Retinal pigment epithelial cell (primary cell): ENCODE measurements around the gene GTPBP1.

ENCODE experiments used
- DNase-seq: peaks from one replicate; pipeline ENCODE4 v3.0.0-alpha.2; 2010; ENCODE audit warnings: low read depth
- H3K4me3 ChIP-seq: 2 replicates; pipeline ENCODE4 v1.5.1; 2011; ENCODE audit warnings: mild to moderate bottlenecking, low read length, control low read depth, moderate library complexity
- TF ChIP-seq, protein P1 (sequence below): conservative IDR thresholded peaks from 2 replicates; pipeline ENCODE4 v1.5.1; 2011; ENCODE audit warnings: low read depth, low read length, control low read depth, inconsistent platforms

Gene GTPBP1

DNA sequence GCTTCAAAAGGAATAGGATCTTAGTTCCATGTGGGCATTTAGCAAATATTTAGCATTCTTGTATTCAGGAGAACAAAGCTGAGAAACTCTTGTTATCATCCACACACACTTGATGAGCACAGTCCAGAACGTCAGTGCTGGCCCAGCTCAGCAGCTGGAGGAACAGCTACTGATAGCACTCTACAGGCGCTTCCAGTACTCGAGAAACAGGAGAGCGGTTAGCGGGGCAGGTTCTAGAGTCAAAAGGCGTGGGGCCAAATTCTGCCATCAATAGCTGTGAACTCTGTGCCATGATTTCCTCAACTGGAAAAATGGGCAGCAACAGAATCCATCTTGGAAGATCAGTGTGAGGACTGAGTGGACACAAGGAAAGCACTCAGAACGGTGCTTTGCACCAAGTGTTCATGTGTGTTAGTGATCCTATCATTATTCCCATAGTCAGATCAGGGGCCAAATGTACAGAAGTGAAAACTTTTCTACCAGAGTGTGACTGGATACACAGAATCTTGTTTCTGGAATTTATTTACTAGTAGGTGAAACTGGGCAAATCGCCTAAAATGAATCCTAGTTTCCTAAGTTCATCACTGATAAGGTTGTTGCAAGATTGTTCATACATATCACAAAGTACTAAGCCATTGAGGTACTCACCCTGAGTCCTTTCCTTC is 8.2 kb upstream of the GTPBP1 start:
- H3K4me3 ChIP-seq, result peak overlapping the region; percentile 67
- no peak for DNase-seq
- TF ChIP-seq, protein P1, sequence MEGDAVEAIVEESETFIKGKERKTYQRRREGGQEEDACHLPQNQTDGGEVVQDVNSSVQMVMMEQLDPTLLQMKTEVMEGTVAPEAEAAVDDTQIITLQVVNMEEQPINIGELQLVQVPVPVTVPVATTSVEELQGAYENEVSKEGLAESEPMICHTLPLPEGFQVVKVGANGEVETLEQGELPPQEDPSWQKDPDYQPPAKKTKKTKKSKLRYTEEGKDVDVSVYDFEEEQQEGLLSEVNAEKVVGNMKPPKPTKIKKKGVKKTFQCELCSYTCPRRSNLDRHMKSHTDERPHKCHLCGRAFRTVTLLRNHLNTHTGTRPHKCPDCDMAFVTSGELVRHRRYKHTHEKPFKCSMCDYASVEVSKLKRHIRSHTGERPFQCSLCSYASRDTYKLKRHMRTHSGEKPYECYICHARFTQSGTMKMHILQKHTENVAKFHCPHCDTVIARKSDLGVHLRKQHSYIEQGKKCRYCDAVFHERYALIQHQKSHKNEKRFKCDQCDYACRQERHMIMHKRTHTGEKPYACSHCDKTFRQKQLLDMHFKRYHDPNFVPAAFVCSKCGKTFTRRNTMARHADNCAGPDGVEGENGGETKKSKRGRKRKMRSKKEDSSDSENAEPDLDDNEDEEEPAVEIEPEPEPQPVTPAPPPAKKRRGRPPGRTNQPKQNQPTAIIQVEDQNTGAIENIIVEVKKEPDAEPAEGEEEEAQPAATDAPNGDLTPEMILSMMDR, result no peak

DNA sequence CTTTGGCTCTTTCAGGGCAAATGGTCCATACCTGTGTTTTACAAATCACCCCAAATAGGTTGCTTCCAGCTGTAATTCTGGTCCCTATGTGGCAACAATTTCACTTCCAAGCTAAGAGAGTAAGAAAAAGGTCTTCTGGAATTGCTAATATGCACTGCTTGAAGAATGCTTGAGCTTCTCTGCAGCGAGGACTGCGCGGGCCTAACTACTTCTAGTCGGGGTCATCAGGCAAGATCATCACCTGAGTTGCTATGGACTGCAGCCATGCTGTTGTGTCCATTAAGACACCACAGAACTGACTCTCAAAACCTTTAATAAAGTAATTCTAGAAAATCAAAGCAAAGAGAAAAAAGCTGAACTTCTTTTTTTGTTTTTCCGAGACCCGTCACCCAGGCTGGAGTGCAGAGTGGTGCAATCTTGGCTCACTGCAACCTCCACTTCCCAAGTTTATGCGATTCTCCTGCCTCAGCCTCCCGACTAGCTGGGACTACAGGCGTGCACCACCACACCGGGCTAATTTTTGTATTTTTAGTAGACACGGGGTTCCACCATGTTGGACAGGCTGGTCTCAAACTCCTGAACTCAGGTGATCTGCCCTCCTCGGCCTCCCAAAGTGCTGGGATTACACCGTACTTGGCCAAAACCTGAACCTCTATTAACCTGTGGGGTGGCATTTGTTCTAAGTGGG is 7.2 kb upstream of the GTPBP1 start:
- DNase-seq, result no peak
- TF ChIP-seq, protein P1, result no peak
- peak overlapping the region; percentile 67 for H3K4me3 ChIP-seq

DNA sequence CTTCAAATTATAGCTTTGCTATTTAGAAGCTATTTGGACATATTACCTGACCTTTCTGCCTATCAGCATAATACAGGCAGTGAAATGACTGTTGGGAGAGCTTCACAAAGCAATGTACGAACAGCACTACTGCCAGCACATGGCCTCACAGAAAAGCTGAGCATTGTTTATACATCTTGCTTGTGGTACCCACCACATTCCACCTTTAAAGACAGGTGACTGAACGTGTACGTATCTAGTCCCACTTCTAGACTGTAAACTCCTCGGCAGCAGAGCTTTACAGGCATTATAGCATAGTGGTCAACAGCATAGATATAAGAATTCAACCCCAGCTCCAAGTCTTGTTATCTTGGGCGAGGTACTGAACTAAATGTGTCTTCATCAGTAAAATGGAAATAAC is 6.6 kb upstream of the GTPBP1 start:
- DNase-seq, result no peak
- peak overlapping the region; percentile 67 for H3K4me3 ChIP-seq
- TF ChIP-seq, protein P1, result no peak

DNA sequence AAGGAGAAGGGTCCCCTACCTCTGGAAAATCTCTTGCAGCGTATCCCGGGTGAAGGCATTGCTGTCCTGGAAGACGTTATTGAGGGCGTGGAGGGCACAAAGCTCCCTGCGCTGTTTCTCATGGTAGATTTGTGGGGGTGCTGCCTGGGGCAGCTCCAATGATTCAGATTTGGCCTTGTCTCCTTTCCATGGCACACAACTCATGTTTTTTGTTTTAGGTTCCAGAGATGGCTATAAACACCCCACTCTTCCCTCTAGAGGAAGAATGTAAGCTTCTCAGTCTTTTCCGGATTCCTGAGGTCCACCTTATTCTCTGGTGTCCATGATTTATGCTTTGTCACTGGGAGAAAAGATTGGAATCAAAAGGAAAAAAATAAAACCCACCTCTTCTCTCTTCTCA is 6.0 kb upstream of the GTPBP1 start:
- TF ChIP-seq, protein P1, result no peak
- DNase-seq, result no peak
- H3K4me3 ChIP-seq, result peak overlapping the region; percentile 67

DNA sequence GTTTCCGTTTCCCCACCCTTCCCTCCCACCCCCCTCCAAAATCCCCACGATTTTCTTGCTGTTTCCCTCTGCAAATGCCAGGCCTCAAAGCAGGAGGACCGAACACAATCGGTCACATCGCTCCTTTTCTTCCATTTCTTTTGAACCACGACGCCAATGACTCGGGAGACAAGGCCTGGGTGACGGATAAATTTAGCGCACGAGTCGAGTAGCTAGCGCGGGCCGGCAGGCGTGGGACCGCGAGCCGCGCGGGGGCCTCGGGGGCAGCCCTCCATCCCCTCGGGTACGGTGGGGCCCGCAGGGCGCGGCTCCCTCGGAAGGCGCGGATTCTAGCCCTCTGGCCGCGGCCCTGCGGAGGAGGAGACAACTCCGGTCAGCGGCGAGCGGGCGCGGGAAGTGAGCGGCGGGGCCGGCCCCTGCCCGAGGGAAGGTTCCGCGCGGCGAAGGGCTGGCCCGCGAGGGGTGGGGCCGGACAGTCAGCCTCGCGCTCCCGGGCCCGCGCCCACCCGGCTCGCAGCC is 5.4 kb upstream of the GTPBP1 start:
- H3K4me3 ChIP-seq, result peak overlapping the region; percentile 67
- DNase-seq, result no peak
- TF ChIP-seq, protein P1, result no peak

DNA sequence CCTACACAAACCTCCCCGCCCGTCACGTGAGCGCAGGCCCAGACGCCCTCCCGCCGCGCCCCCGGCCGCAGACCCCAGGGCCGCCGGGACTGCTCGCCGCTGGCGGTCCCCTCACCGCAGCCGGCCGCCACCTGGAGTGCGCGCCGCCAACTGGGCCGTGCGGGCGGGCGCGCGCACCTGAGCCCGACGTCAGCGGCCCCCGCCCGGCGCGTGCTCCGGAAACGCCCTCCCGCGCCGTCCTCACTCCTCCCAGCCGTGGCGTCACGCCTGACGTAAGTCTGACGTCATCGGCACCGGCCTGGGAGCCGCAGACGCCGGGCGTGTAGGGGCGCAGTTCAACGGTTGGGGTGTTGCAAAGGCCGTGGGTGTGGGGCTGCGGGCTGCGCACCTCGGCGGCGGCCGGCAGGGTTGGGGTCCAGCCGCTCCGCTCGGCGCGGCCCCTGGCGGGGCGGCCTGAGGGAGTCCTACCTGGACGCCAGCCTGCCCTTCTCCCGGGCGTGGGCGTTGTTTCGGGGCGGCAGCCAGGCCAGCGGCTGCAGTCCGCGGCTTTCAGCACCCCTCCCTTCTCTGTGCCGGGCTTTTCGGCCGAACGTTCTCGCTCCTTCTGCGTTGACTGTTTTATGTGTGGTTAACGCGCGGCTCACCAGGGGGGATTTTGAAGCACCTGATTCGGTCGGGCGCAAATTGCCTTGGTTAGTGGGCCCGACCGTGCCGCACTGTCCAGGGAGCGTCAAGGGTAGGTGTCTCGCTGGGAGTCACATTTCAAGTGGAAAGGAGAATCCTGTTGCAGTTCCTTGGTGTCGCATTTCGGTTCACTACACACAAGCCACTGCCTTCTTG is 4.7 kb upstream of the GTPBP1 start, which contains the start of gene JOSD1:
Gene JOSD1, minus strand, starts transcription at position 155 of the 840 bp plus-strand sequence. CDS start 956 bp downstream, outside the sequence.
- TF ChIP-seq, protein P1, result no peak
- H3K4me3 ChIP-seq, result peak within 1 kb of the TSS; percentile 67
- DNase-seq, result peak; percentile 76
